ENCODE data around the gene PSMC6.

PSMC6 gene

DNA sequence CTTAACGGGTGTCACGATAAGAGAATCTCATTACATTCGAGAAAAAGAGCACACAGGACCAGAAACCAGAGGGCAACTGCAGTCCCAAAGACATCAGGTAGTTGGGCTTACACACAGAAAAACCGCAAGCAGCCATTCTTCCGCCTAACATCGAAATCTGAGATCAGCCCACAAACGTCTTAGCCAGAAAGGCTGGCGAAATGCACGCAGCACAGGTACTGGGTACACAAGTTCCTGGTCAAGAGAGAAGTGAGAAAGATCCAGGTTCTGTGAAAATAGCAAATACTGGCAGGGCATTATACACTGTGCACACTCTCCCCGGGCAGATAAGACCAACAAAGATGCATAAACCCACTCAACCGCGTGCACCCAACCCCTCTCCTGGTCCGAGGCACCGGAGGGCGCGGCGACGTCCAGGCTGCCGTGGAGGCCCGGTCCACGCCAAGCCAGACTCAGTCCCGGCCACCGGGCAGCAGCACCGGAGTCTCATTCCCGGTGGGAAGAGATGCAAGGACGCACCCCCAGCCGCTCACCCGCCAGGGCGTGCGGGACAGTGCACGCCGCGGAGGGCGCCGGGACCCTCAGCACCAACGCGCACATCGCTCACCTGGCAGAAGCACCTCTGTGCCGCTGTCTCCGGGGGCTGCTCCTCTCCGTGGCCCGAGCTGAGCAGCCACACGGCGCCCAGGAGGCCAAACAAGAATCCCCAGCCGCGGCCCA lies 12.1 kb upstream of the PSMC6 start:
- no peak for TF ChIP-seq EZH2 (IDR thresholded peaks at IDR 0.05; ENCODE audit: borderline replicate concordance, low read length)
- TF ChIP-seq, protein P1, sequence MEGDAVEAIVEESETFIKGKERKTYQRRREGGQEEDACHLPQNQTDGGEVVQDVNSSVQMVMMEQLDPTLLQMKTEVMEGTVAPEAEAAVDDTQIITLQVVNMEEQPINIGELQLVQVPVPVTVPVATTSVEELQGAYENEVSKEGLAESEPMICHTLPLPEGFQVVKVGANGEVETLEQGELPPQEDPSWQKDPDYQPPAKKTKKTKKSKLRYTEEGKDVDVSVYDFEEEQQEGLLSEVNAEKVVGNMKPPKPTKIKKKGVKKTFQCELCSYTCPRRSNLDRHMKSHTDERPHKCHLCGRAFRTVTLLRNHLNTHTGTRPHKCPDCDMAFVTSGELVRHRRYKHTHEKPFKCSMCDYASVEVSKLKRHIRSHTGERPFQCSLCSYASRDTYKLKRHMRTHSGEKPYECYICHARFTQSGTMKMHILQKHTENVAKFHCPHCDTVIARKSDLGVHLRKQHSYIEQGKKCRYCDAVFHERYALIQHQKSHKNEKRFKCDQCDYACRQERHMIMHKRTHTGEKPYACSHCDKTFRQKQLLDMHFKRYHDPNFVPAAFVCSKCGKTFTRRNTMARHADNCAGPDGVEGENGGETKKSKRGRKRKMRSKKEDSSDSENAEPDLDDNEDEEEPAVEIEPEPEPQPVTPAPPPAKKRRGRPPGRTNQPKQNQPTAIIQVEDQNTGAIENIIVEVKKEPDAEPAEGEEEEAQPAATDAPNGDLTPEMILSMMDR (IDR thresholded peaks at IDR 0.05; ENCODE audit: low read length), result no peak
- peak overlapping the region; percentile 6; the same call in 1 of the 2 replicates for H2AFZ ChIP-seq (ENCODE audit: low read length)
- no peaks in the 10 kb centered on the region for H3K36me3 ChIP-seq (ENCODE audit: insufficient read depth, low read length)
- H4K20me1 ChIP-seq (ENCODE audit: insufficient read depth, low read length), result no peaks in the 10 kb centered on the region
- peaks cover 29% of the 10 kb centered on the region for H3K4me1 ChIP-seq (ENCODE audit: insufficient read depth, low read length, severe bottlenecking)
- H3K79me2 ChIP-seq (ENCODE audit: insufficient read depth, low read length), result peaks cover 47% of the 10 kb centered on the region
- no peaks in the 10 kb centered on the region for H3F3A ChIP-seq (ENCODE audit: insufficient read depth, low read length)
- peak overlapping the region; percentile 83 for H3K27ac ChIP-seq (ENCODE audit: low read depth, low read length, poor library complexity, severe bottlenecking)
- H3K9me3 ChIP-seq (ENCODE audit: low read length), result no peaks in the 10 kb centered on the region
- peak overlapping the region; percentile 76 for H3K4me2 ChIP-seq (ENCODE audit: low read length)
- peak overlapping the region; percentile 91 for H3K4me3 ChIP-seq (ENCODE audit: low read depth, low read length, poor library complexity, severe bottlenecking)
- H3K27me3 ChIP-seq (ENCODE audit: insufficient read depth, low read length), result no peaks in the 10 kb centered on the region
- peak overlapping the region; percentile 88 for H3K9ac ChIP-seq (ENCODE audit: low read length)
- no peaks in the 10 kb centered on the region for H3K9me2 ChIP-seq (ENCODE audit: low read depth, low read length)

DNA sequence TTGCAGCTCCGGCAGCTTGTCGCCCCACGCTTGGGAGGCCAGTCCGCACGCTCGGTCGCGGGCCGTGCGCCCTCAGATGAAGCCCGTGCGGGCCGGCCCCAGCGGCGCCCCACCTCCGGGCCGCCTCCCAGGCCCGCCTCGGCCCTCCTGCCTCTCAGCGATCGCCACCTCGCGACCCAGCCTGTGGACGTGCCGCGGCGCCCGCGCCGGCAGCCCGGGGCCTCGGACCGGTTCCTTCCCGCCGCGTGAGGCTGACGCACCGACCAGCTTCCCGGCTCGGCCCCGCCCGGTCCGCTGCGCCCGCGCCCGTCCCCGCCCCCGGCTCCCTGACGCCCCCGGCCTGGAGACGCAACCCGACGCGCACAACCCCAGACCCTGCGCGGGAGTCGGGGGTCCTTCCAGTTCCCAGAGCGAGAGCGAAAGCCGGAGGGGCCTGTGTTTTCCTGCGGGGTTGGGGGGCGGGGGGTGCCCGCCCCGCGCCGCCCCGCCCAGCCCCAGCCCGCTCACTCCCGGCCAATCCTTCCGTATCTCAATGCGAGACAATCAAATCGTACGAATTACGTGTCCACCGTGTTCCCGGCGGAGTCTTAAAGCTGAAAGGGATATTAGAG lies 11.4 kb upstream of the PSMC6 start, which contains the start of gene ERO1A:
Gene ERO1A (minus strand): TSS at position 78 of the 611 bp plus-strand sequence. CDS start 77 bp downstream, at position 1.
- H3K4me1 ChIP-seq (ENCODE audit: insufficient read depth, low read length, severe bottlenecking), result peaks cover 29% of the 10 kb centered on the region
- no peaks in the 10 kb centered on the region for H3K9me3 ChIP-seq (ENCODE audit: low read length)
- no peaks in the 10 kb centered on the region for H3K36me3 ChIP-seq (ENCODE audit: insufficient read depth, low read length)
- H3K79me2 ChIP-seq (ENCODE audit: insufficient read depth, low read length), result peaks cover 41% of the 10 kb centered on the region
- peak within 1 kb of the TSS; percentile 83 for H3K27ac ChIP-seq (ENCODE audit: low read depth, low read length, poor library complexity, severe bottlenecking)
- peak within 1 kb of the TSS; percentile 76 for H3K4me2 ChIP-seq (ENCODE audit: low read length)
- no peaks in the 10 kb centered on the region for H3K27me3 ChIP-seq (ENCODE audit: insufficient read depth, low read length)
- TF ChIP-seq, protein P1 (IDR thresholded peaks at IDR 0.05; ENCODE audit: low read length), result no peak
- no peak for TF ChIP-seq EZH2 (IDR thresholded peaks at IDR 0.05; ENCODE audit: borderline replicate concordance, low read length)
- peak within 1 kb of the TSS; percentile 88 for H3K9ac ChIP-seq (ENCODE audit: low read length)
- H2AFZ ChIP-seq (ENCODE audit: low read length), result peak within 1 kb of the TSS; percentile 90
- no peaks in the 10 kb centered on the region for H4K20me1 ChIP-seq (ENCODE audit: insufficient read depth, low read length)
- no peaks in the 10 kb centered on the region for H3K9me2 ChIP-seq (ENCODE audit: low read depth, low read length)
- no peaks in the 10 kb centered on the region for H3F3A ChIP-seq (ENCODE audit: insufficient read depth, low read length)
- peak within 1 kb of the TSS; percentile 91 for H3K4me3 ChIP-seq (ENCODE audit: low read depth, low read length, poor library complexity, severe bottlenecking)

DNA sequence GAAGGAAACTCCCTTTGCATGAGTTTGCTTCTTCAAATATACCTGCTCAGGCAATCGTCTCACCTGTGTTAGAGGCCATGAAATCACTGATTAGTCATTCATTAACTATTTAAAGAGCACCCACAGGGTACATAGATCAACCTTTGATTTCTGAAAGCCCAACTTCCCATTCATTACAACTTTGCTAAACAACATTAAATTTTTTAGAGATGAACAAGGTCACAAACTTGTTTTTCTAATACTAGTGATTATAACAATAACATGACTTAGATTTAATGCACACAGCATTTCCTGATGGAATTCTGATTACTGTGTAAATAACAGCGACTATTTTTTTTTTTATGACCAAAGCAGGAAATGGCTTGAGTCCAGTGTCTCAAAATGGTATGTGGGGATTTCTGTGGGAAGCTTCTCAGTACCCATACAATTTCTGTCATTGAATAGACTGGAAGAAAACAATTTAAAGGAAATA lies 6.3 kb upstream of the PSMC6 start:
- Histone ChIP-seq H3F3A (ENCODE audit: insufficient read depth, low read length) (no peaks in the 10 kb centered on the region), H3K9me2 (ENCODE audit: low read depth, low read length) (no peaks in the 10 kb centered on the region), H4K20me1 (ENCODE audit: insufficient read depth, low read length) (no peaks in the 10 kb centered on the region), H3K27me3 (ENCODE audit: insufficient read depth, low read length) (no peaks in the 10 kb centered on the region), H3K9ac (ENCODE audit: low read length) (no peak overlapping the region), H3K36me3 (ENCODE audit: insufficient read depth, low read length) (no peaks in the 10 kb centered on the region), H3K4me3 (ENCODE audit: low read depth, low read length, poor library complexity, severe bottlenecking) (no peak overlapping the region), H3K9me3 (ENCODE audit: low read length) (no peaks in the 10 kb centered on the region), H3K79me2 (ENCODE audit: insufficient read depth, low read length) (no peaks in the 10 kb centered on the region), H3K4me1 (ENCODE audit: insufficient read depth, low read length, severe bottlenecking) (peaks cover 5% of the 10 kb centered on the region), H3K4me2 (ENCODE audit: low read length) (no peak overlapping the region), H2AFZ (ENCODE audit: low read length) (peak overlapping the region; percentile 63; the same call in 1 of the 2 replicates), H3K27ac (ENCODE audit: low read depth, low read length, poor library complexity, severe bottlenecking) (no peak overlapping the region)
- no peak for TF ChIP-seq EZH2 (IDR thresholded peaks at IDR 0.05; ENCODE audit: borderline replicate concordance, low read length)
- TF ChIP-seq, protein P1 (IDR thresholded peaks at IDR 0.05; ENCODE audit: low read length), result no peak

Measured in OCI-LY1 (cell line).